Measurements from ENCODE around the gene COL15A1.

The COL15A1 gene

GRCh38 chr9:98958271-98958984 is 14.7 kb downstream of the COL15A1 start:
- TF ChIP-seq, protein P1, sequence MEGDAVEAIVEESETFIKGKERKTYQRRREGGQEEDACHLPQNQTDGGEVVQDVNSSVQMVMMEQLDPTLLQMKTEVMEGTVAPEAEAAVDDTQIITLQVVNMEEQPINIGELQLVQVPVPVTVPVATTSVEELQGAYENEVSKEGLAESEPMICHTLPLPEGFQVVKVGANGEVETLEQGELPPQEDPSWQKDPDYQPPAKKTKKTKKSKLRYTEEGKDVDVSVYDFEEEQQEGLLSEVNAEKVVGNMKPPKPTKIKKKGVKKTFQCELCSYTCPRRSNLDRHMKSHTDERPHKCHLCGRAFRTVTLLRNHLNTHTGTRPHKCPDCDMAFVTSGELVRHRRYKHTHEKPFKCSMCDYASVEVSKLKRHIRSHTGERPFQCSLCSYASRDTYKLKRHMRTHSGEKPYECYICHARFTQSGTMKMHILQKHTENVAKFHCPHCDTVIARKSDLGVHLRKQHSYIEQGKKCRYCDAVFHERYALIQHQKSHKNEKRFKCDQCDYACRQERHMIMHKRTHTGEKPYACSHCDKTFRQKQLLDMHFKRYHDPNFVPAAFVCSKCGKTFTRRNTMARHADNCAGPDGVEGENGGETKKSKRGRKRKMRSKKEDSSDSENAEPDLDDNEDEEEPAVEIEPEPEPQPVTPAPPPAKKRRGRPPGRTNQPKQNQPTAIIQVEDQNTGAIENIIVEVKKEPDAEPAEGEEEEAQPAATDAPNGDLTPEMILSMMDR (conservative IDR thresholded peaks at IDR 0.05) = no peak
- H3K27ac ChIP-seq = no peak overlapping the region

DNA sequence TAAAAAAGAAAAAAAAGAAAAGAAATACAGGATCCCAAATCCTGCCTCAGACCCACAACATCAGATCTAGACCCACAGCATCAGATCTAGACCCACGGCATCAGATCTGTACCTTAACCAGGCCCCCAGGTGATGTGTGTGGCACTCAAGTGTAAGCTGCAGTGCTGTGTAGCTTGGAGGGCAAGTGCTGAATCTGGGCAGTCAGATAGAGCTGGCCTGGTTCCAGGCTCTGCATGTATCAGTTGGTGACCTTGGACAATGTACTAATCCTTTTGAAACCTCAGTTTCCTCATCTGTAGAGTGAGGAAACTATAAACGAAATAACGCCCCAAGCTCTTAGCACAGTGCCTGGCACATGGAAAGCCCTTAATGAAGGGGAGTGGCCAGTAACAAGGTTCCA is 16.7 kb downstream of the COL15A1 start:
- no peak overlapping the region for H3K27ac ChIP-seq
- TF ChIP-seq, protein P1 (conservative IDR thresholded peaks at IDR 0.05) = no peak

GRCh38 chr9:98961513-98962180 is 17.9 kb downstream of the COL15A1 start:
- TF ChIP-seq, protein P1 (conservative IDR thresholded peaks at IDR 0.05) = no peak
- H3K27ac ChIP-seq = no peak overlapping the region

GRCh38 chr9:98962181-98962560 is 18.5 kb downstream of the COL15A1 start:
- TF ChIP-seq, protein P1 (conservative IDR thresholded peaks at IDR 0.05) = no peak
- no peak overlapping the region for H3K27ac ChIP-seq

DNA sequence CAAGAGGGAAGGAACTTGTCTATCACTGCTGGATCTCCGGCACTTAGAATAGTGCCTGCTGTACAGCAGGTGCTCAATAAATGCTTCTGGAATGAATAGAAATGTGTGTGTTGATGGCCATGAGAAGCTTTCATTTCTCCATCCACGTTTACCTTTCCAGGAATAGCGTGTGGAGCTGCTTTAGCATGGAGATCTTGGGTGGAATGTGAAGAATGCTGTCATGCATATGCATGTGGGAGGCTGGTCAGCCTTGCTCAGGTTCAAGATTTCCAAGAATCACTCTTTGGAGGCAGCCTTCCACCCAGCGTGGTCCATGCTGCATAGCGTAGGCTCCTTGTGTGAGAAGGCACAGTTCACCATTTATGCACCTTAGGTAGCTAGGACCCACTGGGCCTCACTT is 19.2 kb downstream of the COL15A1 start:
- TF ChIP-seq, protein P1 (conservative IDR thresholded peaks at IDR 0.05) = no peak
- no peak overlapping the region for H3K27ac ChIP-seq

- TF ChIP-seq, protein P1 (conservative IDR thresholded peaks at IDR 0.05) = no peak
Observed at GRCh38 chr9:98964201-98964600, 20.5 kb downstream of the COL15A1 start.

DNA sequence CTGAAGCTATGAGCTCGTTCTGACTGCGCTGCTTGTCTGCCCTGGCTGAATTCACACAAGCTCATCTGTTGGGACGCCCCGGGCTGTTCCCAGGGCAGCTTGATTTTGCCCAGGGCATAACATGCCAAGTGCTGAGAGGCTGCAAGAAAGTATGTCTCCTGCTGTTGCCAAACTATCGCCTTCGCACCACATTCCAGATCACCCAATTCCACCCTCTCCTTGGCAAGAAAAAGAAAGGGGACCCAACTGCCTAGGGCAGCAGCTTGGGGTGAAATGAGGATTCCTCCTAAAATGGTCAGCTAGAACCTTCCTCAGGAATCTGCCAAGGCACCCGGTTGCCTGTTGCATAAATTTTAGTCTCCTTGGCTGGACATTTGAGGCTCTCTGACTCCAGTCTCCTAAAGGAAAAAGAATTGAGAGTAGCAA is 21.2 kb downstream of the COL15A1 start:
- TF ChIP-seq, protein P1 (conservative IDR thresholded peaks at IDR 0.05) = no peak
- no peak overlapping the region for H3K27ac ChIP-seq

More at GRCh38 chr9:98964201-98964600, 20.5 kb downstream of the COL15A1 start:
- H3K27ac ChIP-seq = no peak overlapping the region
